GM21423 (cell line): ENCODE measurements around the gene PYM1.
"Not testable (repeated sequence)": the region's sequence is repeated elsewhere in the genome, so short reads cannot be mapped to it uniquely, and the experiment has no call there.

Experiments
- ATAC-seq: cut with Tn5 transposase; IDR thresholded peaks from one replicate; pipeline ENCODE4 v1.9.1; 2021; ENCODE audit warnings: mild to moderate bottlenecking, moderate library complexity; ENCODE audit not compliant: unreplicated experiment

Gene PYM1

GRCh38 chr12:55915482-55915859, 12.2 kb downstream of the PYM1 start:
- ATAC-seq, result no peak

GRCh38 chr12:55912908-55913307, 14.8 kb downstream of the PYM1 start:
- ATAC-seq, result no peak

GRCh38 chr12:55909513-55909884, 18.2 kb downstream of the PYM1 start:
- no peak for ATAC-seq

- no peak for ATAC-seq
These were observed 18.8 kb downstream of the PYM1 start for GRCh38 chr12:55908726-55909512.

GRCh38 chr12:55906056-55906455, 21.6 kb downstream of the PYM1 start:
- no peak for ATAC-seq

GRCh38 chr12:55901881-55902490, 25.7 kb downstream of the PYM1 start:
- no peak for ATAC-seq

GRCh38 chr12:55899082-55899481, 28.6 kb downstream of the PYM1 start:
- no peak for ATAC-seq

GRCh38 chr12:55893723-55894122, 34.0 kb downstream of the PYM1 start:
- no peak for ATAC-seq

- no peak for ATAC-seq
These were observed 36.4 kb downstream of the PYM1 start for GRCh38 chr12:55891310-55891709.

- no peak for ATAC-seq
These were observed 42.6 kb downstream of the PYM1 start for GRCh38 chr12:55885113-55885512.

GRCh38 chr12:55877824-55878223, 49.9 kb downstream of the PYM1 start:
- no peak for ATAC-seq

GRCh38 chr12:55875704-55876467, 51.8 kb downstream of the PYM1 start:
- ATAC-seq, result no peak

- no peak for ATAC-seq
These were observed 53.3 kb downstream of the PYM1 start for GRCh38 chr12:55874443-55874842.

GRCh38 chr12:55866454-55867004, 61.2 kb downstream of the PYM1 start:
- not testable (repeated sequence) for ATAC-seq

- no peak for ATAC-seq
These were observed 62.4 kb downstream of the PYM1 start for GRCh38 chr12:55865327-55865726.

- not testable (repeated sequence) for ATAC-seq
These were observed 64.8 kb downstream of the PYM1 start for GRCh38 chr12:55862931-55863330.

GRCh38 chr12:55862286-55862685, 65.4 kb downstream of the PYM1 start:
- no peak for ATAC-seq

GRCh38 chr12:55861871-55862270, 65.8 kb downstream of the PYM1 start:
- no peak for ATAC-seq

- ATAC-seq, result no peak
These were observed 66.3 kb downstream of the PYM1 start for GRCh38 chr12:55861396-55861795.

GRCh38 chr12:55852740-55853139, 75.0 kb downstream of the PYM1 start:
- ATAC-seq, result no peak
